Activated naive CD4-positive, alpha-beta T cell treated with anti-CD3 and anti-CD28 coated beads for 36 hours (primary cell): ENCODE measurements around the gene POLR3H. TPM values are rescaled to one million over a fixed set of nuclear protein-coding genes. Genes with fewer than 3 reads are reported as not detected.

ENCODE experiments used
- CTCF ChIA-PET: fragments of 350-600 bp; sonication (Branson Sonifier 250); formaldehyde crosslinking; loops from one replicate; lab custom pipeline; 2021; ENCODE audit warnings: antibody characterized with exemption; lab: Charles Lee
- DNase-seq: peaks from one replicate; pipeline ENCODE4 v3.0.0-alpha.2; 2020
- H3K27ac Mint-ChIP-seq: one replicate; pipeline ENCODE4 v1.8.0; 2021; ENCODE audit warnings: mild to moderate bottlenecking, mixed read lengths
- H3K27me3 Mint-ChIP-seq: one replicate; pipeline ENCODE4 v1.8.0; 2021; ENCODE audit warnings: low read depth, mixed read lengths
- H3K36me3 Mint-ChIP-seq: one replicate; pipeline ENCODE4 v1.8.0; 2021; ENCODE audit warnings: low read depth, mixed read lengths
- H3K4me1 Mint-ChIP-seq: one replicate; pipeline ENCODE4 v1.8.0; 2021; ENCODE audit warnings: low read depth, mixed read lengths
- H3K4me3 Mint-ChIP-seq: one replicate; pipeline ENCODE4 v1.8.0; 2021; ENCODE audit warnings: mild to moderate bottlenecking, moderate library complexity, mixed read lengths
- H3K9me3 Mint-ChIP-seq: one replicate; pipeline ENCODE4 v1.8.0; 2021; ENCODE audit warnings: mixed read lengths
- intact Hi-C: fragments of 100-400 bp; cut with micrococcal nuclease; formaldehyde crosslinking; loops from one replicate; pipeline ENCODE4 v1.15.1; 2023
- total RNA-seq, 2 experiments: library from RNA; stranded (reverse); gene quantifications; one replicate each; pipeline ENCODE4 v1.2.3, GENCODE V29; 2021

The POLR3H gene
- total RNA-seq, 2 experiments from 2014 or later, result 14.8 to 17.6 TPM

DNA sequence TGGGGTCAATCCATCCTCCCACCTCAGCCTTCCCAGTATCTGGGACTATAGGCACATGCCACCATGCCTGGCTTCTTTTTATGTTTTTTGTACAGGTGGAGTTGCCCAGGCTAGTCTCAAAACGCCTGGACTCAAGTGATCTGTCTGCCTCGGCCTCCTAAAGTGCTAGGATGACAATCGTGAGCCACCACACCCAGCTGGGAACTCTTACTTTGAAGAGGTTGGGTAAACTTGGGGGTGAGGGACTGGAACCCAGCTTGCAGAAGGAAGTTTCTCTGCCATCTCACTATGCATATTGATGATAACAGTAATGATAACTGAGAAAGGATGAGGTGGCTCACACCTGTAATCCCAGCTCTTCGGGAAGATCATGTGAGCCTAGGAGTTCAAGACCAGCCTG, 39.5 kb downstream of the POLR3H start:
- H3K9me3 Mint-ChIP-seq, result no peaks in the 10 kb centered on the region
- no peaks in the 10 kb centered on the region for H3K4me1 Mint-ChIP-seq
- H3K36me3 Mint-ChIP-seq, result peaks cover 12% of the 10 kb centered on the region
- no peaks in the 10 kb centered on the region for H3K27me3 Mint-ChIP-seq
- intact Hi-C loops, result no loop called here
- H3K4me3 Mint-ChIP-seq, result no peak overlapping the region
- DNase-seq, result no peak
- CTCF ChIA-PET, result interaction anchor here (1.0 to 3.5 kb wide), 3 partner anchors 13 to 101 kb away, joined by 4 to 15 read pairs (median 5); no protein-coding TSS in a partner anchor
- H3K27ac Mint-ChIP-seq, result peak overlapping the region; percentile 44

DNA sequence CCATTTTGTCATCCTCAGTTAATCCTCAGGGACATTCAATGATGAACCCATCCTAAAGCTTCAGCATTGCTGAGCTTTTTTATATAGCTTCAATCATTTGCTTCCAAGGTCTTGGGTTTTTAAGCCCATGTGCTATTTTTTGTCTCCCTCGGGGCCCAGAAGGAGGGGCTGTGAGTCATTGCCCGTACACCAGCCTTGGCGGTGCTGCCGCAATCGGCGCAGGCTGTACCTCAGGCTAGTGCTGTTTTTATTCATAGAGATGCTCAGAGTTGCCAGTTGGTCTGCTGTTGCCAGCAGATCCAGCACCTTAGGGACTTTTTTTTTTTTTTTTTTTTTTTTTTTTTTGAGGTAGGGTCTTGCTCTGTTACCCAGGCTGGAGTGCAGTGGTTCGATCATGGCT, 39.9 kb downstream of the POLR3H start:
- no peak for DNase-seq
- H3K9me3 Mint-ChIP-seq, result no peaks in the 10 kb centered on the region
- H3K4me3 Mint-ChIP-seq, result no peak overlapping the region
- H3K36me3 Mint-ChIP-seq, result peaks cover 10% of the 10 kb centered on the region
- H3K27me3 Mint-ChIP-seq, result no peaks in the 10 kb centered on the region
- intact Hi-C loops, result no loop called here
- H3K4me1 Mint-ChIP-seq, result no peaks in the 10 kb centered on the region
- no peak overlapping the region for H3K27ac Mint-ChIP-seq
- CTCF ChIA-PET, result interaction anchor here (3.5 kb wide), 1 partner anchor 101 kb away, joined by 15 read pairs; no protein-coding TSS in a partner anchor

DNA sequence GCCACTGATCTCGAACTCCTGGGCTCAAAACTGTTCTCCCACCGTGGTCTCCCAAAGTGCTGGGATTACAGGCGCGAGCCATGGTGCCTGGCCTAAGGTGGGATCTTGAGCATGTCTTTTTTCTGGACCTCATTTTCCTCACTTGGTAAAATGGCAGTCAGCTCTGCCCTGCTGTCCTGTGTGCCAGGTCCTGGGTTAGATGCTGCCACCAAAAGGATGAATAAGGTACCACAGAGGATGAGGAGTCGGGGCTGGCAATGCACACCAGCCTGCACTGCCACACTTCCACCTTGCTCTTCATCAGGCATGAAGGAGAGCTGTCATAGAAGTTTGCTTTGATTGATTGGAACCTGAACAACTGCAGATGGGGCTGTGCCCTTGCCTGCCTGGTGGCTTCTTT, 43.1 kb downstream of the POLR3H start:
- CTCF ChIA-PET, result interaction anchor here (5.1 kb wide), 1 partner anchor 98 kb away, joined by 32 read pairs; no protein-coding TSS in a partner anchor
- Mint-ChIP-seq H3K4me1 (no peaks in the 10 kb centered on the region), H3K36me3 (peaks cover 6% of the 10 kb centered on the region), H3K9me3 (no peaks in the 10 kb centered on the region), H3K4me3 (no peak overlapping the region), H3K27me3 (no peaks in the 10 kb centered on the region), H3K27ac (no peak overlapping the region)
- peak; percentile 48 for DNase-seq
- intact Hi-C loops, result loop anchor here (1.0 kb wide), 1 partner anchor 97 kb away; no protein-coding TSS in a partner anchor

DNA sequence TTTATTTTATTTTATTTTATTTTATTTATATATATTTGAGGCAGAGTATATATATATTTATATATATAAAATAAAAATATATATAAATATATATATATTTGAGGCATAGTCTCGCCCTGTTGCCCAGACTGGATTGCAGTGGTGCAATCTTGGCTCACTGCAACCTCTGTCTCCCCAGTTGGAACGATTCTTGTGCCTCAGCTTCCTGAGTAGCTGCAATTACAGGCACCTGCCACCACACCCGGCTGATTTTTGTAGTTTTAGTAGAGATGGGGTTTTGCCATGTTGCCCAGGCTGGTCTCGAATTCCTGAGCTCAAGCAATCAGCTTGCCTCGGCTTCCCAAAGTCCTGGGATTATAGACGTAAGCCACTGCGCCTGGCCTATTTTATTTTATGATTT, 44.0 kb downstream of the POLR3H start:
- H3K9me3 Mint-ChIP-seq, result no peaks in the 10 kb centered on the region
- no peaks in the 10 kb centered on the region for H3K27me3 Mint-ChIP-seq
- CTCF ChIA-PET, result interaction anchor here (0.8 to 5.1 kb wide), 3 partner anchors 9 to 97 kb away, joined by 4 to 32 read pairs (median 18); no protein-coding TSS in a partner anchor
- intact Hi-C loops, result no loop called here
- H3K4me3 Mint-ChIP-seq, result no peak overlapping the region
- H3K36me3 Mint-ChIP-seq, result peaks cover 6% of the 10 kb centered on the region
- no peak for DNase-seq
- no peak overlapping the region for H3K27ac Mint-ChIP-seq
- H3K4me1 Mint-ChIP-seq, result no peaks in the 10 kb centered on the region

DNA sequence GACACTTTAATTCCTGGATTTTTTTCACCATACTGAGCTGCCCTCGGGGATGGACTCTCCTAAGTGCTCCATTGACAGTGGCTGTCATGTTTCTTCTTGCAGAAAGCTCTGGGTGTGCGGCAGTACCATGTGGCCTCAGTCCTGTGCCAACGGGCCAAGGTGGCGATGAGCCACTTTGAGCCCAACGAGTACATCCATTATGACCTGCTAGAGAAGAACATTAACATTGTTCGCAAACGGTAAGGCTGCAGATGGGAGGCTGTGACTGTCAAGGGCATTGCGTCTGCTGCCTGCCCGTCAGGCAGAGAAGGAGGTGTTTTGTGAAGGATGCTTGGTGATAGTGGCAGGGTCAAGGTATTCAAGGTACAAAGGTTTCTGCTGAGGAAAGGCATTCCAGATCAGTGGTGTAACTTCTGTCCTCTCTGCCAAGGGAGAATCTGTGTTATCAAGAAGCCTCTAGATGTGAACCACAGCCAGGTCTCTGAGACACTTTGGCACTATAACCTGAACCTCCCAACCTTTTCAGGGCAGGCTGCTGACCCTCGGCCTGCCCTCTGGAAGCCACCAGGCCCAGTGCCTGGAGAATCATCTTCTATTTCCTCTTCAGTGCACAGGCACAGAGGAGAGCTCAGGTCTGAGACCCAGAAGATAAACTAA, 44.5 kb downstream of the POLR3H start:
- intact Hi-C loops, result no loop called here
- Mint-ChIP-seq H3K36me3 (peaks cover 6% of the 10 kb centered on the region), H3K9me3 (no peaks in the 10 kb centered on the region), H3K4me1 (no peaks in the 10 kb centered on the region), H3K27ac (peak overlapping the region; percentile 23), H3K27me3 (no peaks in the 10 kb centered on the region), H3K4me3 (no peak overlapping the region)
- DNase-seq, result no peak
- CTCF ChIA-PET, result interaction anchor here (0.6 to 5.1 kb wide), 4 partner anchors 18 to 126 kb away, joined by 5 to 32 read pairs (median 12); no protein-coding TSS in a partner anchor

DNA sequence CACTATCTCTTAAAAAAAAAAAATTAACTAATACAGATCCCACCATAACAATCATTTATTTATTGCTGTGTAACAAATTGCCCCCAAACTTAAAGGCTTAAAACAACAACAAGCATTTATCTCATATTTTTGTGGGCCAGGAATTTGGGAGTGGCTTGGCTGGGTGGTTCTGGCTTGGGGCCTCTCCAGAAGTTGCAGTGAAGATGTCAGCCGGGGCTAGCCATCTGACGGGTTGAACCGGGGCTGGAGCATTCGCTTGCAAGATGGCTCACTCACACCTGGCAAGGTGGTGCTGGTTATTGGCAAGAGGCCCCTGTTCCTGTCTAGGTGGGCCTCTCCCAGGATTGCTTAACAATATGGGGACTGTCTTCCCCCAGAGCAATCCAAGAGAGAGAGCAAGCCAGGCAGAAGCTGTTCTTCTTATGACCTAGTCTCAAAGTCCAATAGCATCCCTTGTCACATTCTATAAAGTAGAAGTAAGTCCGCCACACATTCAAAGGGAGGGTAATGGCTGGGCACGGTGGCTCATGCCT, 45.9 kb downstream of the POLR3H start:
- no peak for DNase-seq
- Mint-ChIP-seq H3K36me3 (peaks cover 6% of the 10 kb centered on the region), H3K27me3 (no peaks in the 10 kb centered on the region), H3K27ac (no peak overlapping the region), H3K4me1 (peaks cover 2% of the 10 kb centered on the region), H3K9me3 (no peaks in the 10 kb centered on the region), H3K4me3 (no peak overlapping the region)
- intact Hi-C loops, result no loop called here
- CTCF ChIA-PET, result interaction anchor here (0.6 to 5.1 kb wide), 3 partner anchors 10 to 95 kb away, joined by 5 to 32 read pairs (median 18); no protein-coding TSS in a partner anchor

DNA sequence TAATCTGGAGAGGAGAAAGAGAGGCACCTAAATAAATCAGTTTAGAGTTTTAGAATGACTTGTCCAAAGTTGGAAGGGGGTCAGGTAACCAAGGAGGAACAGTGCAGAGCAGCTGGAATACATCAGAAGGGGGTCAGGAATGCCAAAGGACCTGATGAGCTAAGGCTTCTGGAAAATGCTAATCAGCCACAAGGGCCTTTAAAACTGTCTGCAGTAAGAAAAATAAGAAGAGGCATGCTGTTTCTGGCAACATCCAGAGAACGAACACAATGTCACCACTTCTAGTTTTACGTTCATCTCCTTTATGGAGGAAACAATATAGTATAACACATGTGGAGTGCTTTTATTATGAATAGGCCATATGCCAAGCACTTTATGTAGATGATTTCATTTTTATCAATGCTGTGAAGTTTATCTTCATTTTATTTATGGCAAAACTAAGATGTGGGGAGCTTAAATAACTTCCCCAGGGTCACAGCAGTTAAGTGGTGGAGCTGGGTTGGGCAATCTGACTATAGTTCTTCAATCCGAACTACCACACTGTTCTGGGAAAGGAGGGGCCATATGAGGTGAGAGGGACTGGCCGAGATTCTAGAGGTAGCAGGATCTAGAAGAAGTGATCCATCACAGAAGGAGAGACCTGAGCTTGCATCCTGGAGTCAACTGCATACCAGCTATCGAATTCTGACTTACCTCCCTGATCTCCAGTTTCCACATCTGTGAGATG, 52.7 kb downstream of the POLR3H start:
- no peaks in the 10 kb centered on the region for H3K27me3 Mint-ChIP-seq
- no peak overlapping the region for H3K27ac Mint-ChIP-seq
- H3K4me1 Mint-ChIP-seq, result peaks cover 17% of the 10 kb centered on the region
- H3K36me3 Mint-ChIP-seq, result no peaks in the 10 kb centered on the region
- DNase-seq, result no peak
- no peak overlapping the region for H3K4me3 Mint-ChIP-seq
- no peaks in the 10 kb centered on the region for H3K9me3 Mint-ChIP-seq
- CTCF ChIA-PET, result interaction anchor here (0.8 to 1.6 kb wide), 3 partner anchors 9 to 88 kb away, joined by 4 to 6 read pairs (median 5); no protein-coding TSS in a partner anchor
- intact Hi-C loops, result no loop called here

DNA sequence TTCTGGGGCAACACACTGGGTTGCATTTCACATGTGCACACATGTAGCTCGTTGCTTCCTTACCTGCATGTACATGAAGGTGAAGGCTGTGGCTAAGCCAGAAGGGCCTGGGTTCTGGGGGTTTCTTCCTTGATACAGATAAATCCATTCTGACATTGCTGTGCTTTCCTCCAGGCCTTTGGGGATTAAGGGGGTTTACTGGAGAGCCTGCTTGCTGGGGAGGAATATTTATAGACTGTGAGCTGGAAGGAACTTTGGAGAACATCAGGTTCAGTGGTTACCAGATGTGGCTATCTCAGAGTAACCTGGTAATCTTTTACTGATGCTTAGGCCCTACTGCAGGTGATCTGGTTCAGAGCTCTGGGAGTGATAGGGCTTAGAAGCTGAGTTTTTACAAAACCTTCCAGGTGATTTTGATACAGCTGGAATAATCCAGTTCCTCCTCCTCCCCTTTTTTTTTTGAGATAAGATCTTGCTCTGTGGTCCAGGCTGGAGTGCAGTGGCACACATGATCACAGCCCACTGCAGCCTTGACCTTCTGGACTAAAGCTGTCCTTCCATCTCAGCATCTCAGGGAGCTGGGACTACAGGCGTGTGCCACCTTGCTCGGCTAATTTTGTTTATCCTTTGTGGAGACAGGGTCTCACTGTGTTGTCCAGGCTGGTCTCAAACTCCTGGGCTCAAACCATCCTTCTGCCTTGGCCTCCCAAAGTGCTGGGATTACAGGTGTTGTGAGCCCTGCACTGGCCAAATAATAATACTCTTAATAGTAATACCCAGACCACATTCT, 55.5 kb downstream of the POLR3H start:
- CTCF ChIA-PET, result interaction anchor here (0.7 to 2.0 kb wide), 2 partner anchors 29 to 38 kb away, joined by 3 to 5 read pairs; no protein-coding TSS in a partner anchor
- intact Hi-C loops, result no loop called here
- Mint-ChIP-seq H3K4me3 (no peak overlapping the region), H3K27me3 (no peaks in the 10 kb centered on the region), H3K4me1 (peaks cover 25% of the 10 kb centered on the region), H3K9me3 (no peaks in the 10 kb centered on the region), H3K27ac (no peak overlapping the region), H3K36me3 (peaks cover 3% of the 10 kb centered on the region)
- DNase-seq, result no peak

DNA sequence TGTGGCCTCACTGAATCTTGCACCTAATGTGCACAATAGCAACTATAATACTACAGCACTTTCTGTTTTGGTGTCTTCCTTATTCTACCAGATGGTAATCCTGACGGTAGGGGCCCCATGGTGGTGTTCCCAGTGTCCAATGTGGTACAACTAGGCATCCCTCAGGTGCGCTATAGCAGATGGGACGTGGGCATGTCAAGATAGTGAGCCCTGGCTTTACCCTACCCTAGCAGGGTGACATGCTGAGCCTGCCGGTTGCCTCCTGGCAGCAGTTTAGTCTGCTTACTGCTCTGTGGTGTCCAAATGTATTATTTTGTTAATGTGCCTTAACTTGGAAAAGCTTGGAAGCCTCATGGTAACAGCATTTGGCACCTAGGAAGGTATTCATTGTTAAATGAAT, 56.2 kb downstream of the POLR3H start:
- Mint-ChIP-seq H3K9me3 (no peaks in the 10 kb centered on the region), H3K36me3 (peaks cover 3% of the 10 kb centered on the region), H3K4me3 (no peak overlapping the region), H3K27me3 (no peaks in the 10 kb centered on the region), H3K4me1 (peaks cover 25% of the 10 kb centered on the region), H3K27ac (no peak overlapping the region)
- CTCF ChIA-PET, result interaction anchor here (2.0 kb wide), 1 partner anchor 29 kb away, joined by 5 read pairs; no protein-coding TSS in a partner anchor
- intact Hi-C loops, result no loop called here
- DNase-seq, result no peak

DNA sequence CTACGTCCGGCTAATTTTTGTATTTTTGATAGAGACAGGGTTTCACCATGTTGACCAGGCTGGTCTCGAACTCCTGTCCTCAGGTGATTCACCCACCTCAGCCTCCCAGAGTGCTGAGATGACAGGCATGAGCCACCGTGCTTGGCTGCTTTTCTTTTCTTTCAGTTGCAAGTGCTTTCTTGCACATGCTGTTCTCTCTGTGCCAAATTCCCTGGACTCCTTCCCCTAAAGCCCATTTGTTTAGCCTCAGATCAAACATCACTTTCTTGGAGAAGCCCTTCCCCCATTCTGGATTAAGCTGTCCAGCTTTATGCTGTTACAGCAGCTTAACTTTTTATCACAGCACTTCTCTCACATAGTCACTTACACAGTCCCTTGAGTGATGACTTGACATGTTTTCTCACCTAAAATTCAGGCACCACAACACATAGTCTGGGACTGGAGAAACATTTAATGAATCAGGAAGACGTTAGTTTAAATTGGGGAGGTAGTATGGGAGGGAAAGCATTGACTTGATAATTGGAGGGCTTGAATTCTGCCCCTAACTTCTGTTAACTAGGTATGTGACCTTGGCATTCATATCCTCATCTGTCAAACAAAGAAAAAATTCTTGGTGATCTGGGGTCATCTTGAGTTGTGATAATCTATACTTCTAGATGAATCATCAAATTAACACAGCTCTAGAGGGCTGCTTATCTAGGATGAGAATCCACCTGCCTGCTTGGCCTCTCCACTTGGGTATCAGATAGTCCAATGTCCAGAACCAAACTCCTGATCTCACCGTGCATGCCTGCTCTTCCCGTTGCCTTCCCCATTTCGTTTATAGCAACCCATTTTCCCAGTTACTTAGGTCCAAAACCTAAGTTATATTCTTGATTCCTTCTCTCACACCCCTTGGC, 57.0 kb downstream of the POLR3H start:
- H3K4me1 Mint-ChIP-seq, result peaks cover 31% of the 10 kb centered on the region
- DNase-seq, result no peak
- H3K4me3 Mint-ChIP-seq, result no peak overlapping the region
- intact Hi-C loops, result no loop called here
- H3K9me3 Mint-ChIP-seq, result no peaks in the 10 kb centered on the region
- CTCF ChIA-PET, result interaction anchor here (1.5 kb wide), 1 partner anchor 45 kb away, joined by 3 read pairs; no protein-coding TSS in a partner anchor
- H3K36me3 Mint-ChIP-seq, result peaks cover 3% of the 10 kb centered on the region
- no peaks in the 10 kb centered on the region for H3K27me3 Mint-ChIP-seq
- no peak overlapping the region for H3K27ac Mint-ChIP-seq

DNA sequence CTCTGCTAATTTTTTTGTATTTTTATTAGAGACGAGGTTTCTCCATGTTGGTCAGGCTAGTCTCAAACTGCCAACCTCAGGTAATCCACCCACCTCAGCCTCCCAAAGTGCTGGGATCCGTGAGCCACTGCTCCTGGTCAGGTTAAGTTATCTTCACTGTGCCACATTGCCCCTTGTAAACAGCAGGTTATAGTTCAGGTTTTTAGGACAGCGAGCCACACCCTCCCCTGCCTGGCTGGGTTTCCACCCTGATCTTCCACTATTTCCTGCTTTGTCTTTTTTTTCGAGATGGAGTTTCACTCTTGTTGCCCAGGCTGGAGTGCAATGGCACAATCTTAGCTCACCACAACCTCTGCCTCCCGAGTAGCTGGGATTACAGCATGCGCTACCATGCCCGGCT, 59.2 kb downstream of the POLR3H start:
- no peaks in the 10 kb centered on the region for H3K27me3 Mint-ChIP-seq
- peaks cover 35% of the 10 kb centered on the region for H3K4me1 Mint-ChIP-seq
- H3K27ac Mint-ChIP-seq, result no peak overlapping the region
- H3K9me3 Mint-ChIP-seq, result no peaks in the 10 kb centered on the region
- H3K4me3 Mint-ChIP-seq, result no peak overlapping the region
- intact Hi-C loops, result no loop called here
- CTCF ChIA-PET, result interaction anchor here (0.5 to 0.7 kb wide), 3 partner anchors 23 to 695 kb away, joined by 3 to 5 read pairs (median 4); no protein-coding TSS in a partner anchor
- DNase-seq, result no peak
- peaks cover 4% of the 10 kb centered on the region for H3K36me3 Mint-ChIP-seq
